Caco-2 (cell line): Measurements from ENCODE around the gene KRT13. TPM values are rescaled to one million over a fixed set of nuclear protein-coding genes. Genes with fewer than 3 reads are reported as not detected.
A peak's percentile ranks its signal among the peaks of the same experiment; 100 is the strongest.

ENCODE experiments used
- BruUV-seq: library from RNA; stranded (reverse); fragments of 400-500 nt; replicated peaks from 2 replicates; lab custom pipeline; 2021; lab: Mats Ljungman, UMichigan
- CTCF ChIA-PET: fragments of 300-600 bp; sonication (Branson Sonifier 250); formaldehyde crosslinking; loops from one replicate; lab custom pipeline; 2022; ENCODE audit warnings: antibody characterized with exemption; lab: Charles Lee
- POLR2A ChIA-PET: fragments of 300-600 bp; sonication (Branson Sonifier 250); formaldehyde crosslinking; loops from one replicate; lab custom pipeline; 2022; ENCODE audit warnings: antibody characterized with exemption; lab: Charles Lee
- DNase-seq, 2 experiments: peaks; one replicate each; pipeline versions ENCODE4 v3.0.0 to v3.0.0-alpha.2; 2020 to 2022
- H3K27me3 ChIP-seq: replicated peaks from 2 replicates; pipeline ENCODE4 v1.6.0; 2011; ENCODE audit warnings: low read length; ENCODE audit not compliant: control insufficient read depth, insufficient read depth
- H3K36me3 ChIP-seq: 2 replicates; pipeline ENCODE4 v1.5.1; 2011; ENCODE audit warnings: low read length; ENCODE audit not compliant: control insufficient read depth, insufficient read depth
- H3K4me1 ChIP-seq: fragments of 250-450 bp; sonication (Bioruptor Pico); 2 replicates; pipeline ENCODE4 v1.5.1; 2020; ENCODE audit warnings: mild to moderate bottlenecking
- H3K4me3 ChIP-seq: 2 replicates; pipeline ENCODE4 v1.5.1; 2011; ENCODE audit warnings: low read depth, mild to moderate bottlenecking, control low read depth, low read length
- H3K9me3 ChIP-seq: fragments of 250-450 bp; sonication (Bioruptor Pico); 2 replicates; pipeline ENCODE4 v1.5.1; 2020; ENCODE audit warnings: mild to moderate bottlenecking, moderate library complexity
- H3K27ac Mint-ChIP-seq: one replicate; pipeline ENCODE4 v1.8.0; 2022; ENCODE audit warnings: mixed read lengths; ENCODE audit not compliant: unreplicated experiment
- H3K27me3 Mint-ChIP-seq: one replicate; pipeline ENCODE4 v1.8.0; 2022; ENCODE audit warnings: mixed read lengths; ENCODE audit not compliant: insufficient read depth, unreplicated experiment
- H3K36me3 Mint-ChIP-seq: one replicate; pipeline ENCODE4 v1.8.0; 2022; ENCODE audit warnings: mild to moderate bottlenecking, mixed read lengths; ENCODE audit not compliant: insufficient read depth, unreplicated experiment
- H3K4me1 Mint-ChIP-seq: one replicate; pipeline ENCODE4 v1.8.0; 2022; ENCODE audit warnings: low read depth, mixed read lengths; ENCODE audit not compliant: unreplicated experiment
- H3K4me3 Mint-ChIP-seq: one replicate; pipeline ENCODE4 v1.8.0; 2022; ENCODE audit warnings: mild to moderate bottlenecking, moderate library complexity, mixed read lengths; ENCODE audit not compliant: unreplicated experiment
- H3K9me3 Mint-ChIP-seq: one replicate; pipeline ENCODE4 v1.8.0; 2022; ENCODE audit warnings: mixed read lengths; ENCODE audit not compliant: unreplicated experiment
- intact Hi-C: fragments of 100-400 bp; cut with micrococcal nuclease; formaldehyde crosslinking; loops from one replicate; pipeline ENCODE4 v1.10.0; 2022; ENCODE audit not compliant: unreplicated experiment
- total RNA-seq: library from RNA; stranded (reverse); gene quantifications from 2 replicates; pipeline ENCODE4 v1.2.3, GENCODE V29; 2022
- TF ChIP-seq, protein P1 (sequence below), 2 experiments: fragments of 200-600 bp in 1 of 2; IDR thresholded peaks; 1 replicate in 1 of 2; 2 replicates in 1 of 2; pipeline versions ENCODE4 v1.5.1 to v1.8.0; 2011 to 2022; ENCODE audit warnings: antibody characterized with exemption in 1 of 2, control low read depth in 1 of 2, inconsistent platforms in 1 of 2, low read depth in 1 of 2, low read length in 1 of 2, mild to moderate bottlenecking in 1 of 2, moderate library complexity in 1 of 2; ENCODE audit not compliant: insufficient read depth in 1 of 2, severe bottlenecking in 1 of 2, unreplicated experiment in 1 of 2

The KRT13 gene
- total RNA-seq, 1 experiment from 2014 or later: not detected

GRCh38 chr17:41552455-41552854 lies 47.0 kb upstream of the KRT13 start:
- CTCF ChIA-PET: interaction anchor here (1.3 to 1.7 kb wide), 2 partner anchors 8 to 110 kb away, joined by 3 to 4 read pairs; no protein-coding TSS in a partner anchor
- H3K27me3 Mint-ChIP-seq: peaks cover 1% of the 10 kb centered on the region
- no peak overlapping the region for H3K4me3 Mint-ChIP-seq
- Histone ChIP-seq H3K27me3 (no peaks in the 10 kb centered on the region), H3K36me3 (no peaks in the 10 kb centered on the region), H3K9me3 (no peaks in the 10 kb centered on the region), H3K4me3 (no peak overlapping the region), H3K4me1 (peaks cover 36% of the 10 kb centered on the region)
- no peaks in the 10 kb centered on the region for H3K36me3 Mint-ChIP-seq
- intact Hi-C loops: no loop called here
- BruUV-seq: no TSS peak
- H3K27ac Mint-ChIP-seq: no peak overlapping the region
- POLR2A ChIA-PET: no interaction called here
- peaks cover 41% of the 10 kb centered on the region for H3K4me1 Mint-ChIP-seq
- DNase-seq: no peak
- peaks cover 5% of the 10 kb centered on the region for H3K9me3 Mint-ChIP-seq
- TF ChIP-seq, protein P1, sequence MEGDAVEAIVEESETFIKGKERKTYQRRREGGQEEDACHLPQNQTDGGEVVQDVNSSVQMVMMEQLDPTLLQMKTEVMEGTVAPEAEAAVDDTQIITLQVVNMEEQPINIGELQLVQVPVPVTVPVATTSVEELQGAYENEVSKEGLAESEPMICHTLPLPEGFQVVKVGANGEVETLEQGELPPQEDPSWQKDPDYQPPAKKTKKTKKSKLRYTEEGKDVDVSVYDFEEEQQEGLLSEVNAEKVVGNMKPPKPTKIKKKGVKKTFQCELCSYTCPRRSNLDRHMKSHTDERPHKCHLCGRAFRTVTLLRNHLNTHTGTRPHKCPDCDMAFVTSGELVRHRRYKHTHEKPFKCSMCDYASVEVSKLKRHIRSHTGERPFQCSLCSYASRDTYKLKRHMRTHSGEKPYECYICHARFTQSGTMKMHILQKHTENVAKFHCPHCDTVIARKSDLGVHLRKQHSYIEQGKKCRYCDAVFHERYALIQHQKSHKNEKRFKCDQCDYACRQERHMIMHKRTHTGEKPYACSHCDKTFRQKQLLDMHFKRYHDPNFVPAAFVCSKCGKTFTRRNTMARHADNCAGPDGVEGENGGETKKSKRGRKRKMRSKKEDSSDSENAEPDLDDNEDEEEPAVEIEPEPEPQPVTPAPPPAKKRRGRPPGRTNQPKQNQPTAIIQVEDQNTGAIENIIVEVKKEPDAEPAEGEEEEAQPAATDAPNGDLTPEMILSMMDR (IDR thresholded peaks at IDR 0.05; ENCODE audit: insufficient read depth in 1 of 2, low read depth in 1 of 2, low read length in 1 of 2, severe bottlenecking in 1 of 2, unreplicated experiment in 1 of 2): no peak

- H3K36me3 Mint-ChIP-seq: no peaks in the 10 kb centered on the region
- H3K4me3 ChIP-seq: no peak overlapping the region
- H3K4me3 Mint-ChIP-seq: no peak overlapping the region
- H3K4me1 Mint-ChIP-seq: peaks cover 50% of the 10 kb centered on the region
- no peak overlapping the region for H3K27ac Mint-ChIP-seq
- BruUV-seq: no TSS peak
- ChIA-PET CTCF (interaction anchor here (0.8 to 4.6 kb wide), 2 partner anchors 19 to 111 kb away, joined by 3 to 60 read pairs; no protein-coding TSS in a partner anchor), POLR2A (no interaction called here)
- H3K9me3 ChIP-seq: no peaks in the 10 kb centered on the region
- H3K36me3 ChIP-seq: no peaks in the 10 kb centered on the region
- no peak for DNase-seq
- H3K27me3 Mint-ChIP-seq: no peaks in the 10 kb centered on the region
- TF ChIP-seq, protein P1 (IDR thresholded peaks at IDR 0.05; ENCODE audit: insufficient read depth in 1 of 2, low read depth in 1 of 2, low read length in 1 of 2, severe bottlenecking in 1 of 2, unreplicated experiment in 1 of 2): no peak
- H3K4me1 ChIP-seq: peaks cover 39% of the 10 kb centered on the region
- H3K27me3 ChIP-seq: no peaks in the 10 kb centered on the region
- peaks cover 16% of the 10 kb centered on the region for H3K9me3 Mint-ChIP-seq
- intact Hi-C loops: no loop called here
Measured at GRCh38 chr17:41551365-41551764, 46.0 kb upstream of the KRT13 start.

GRCh38 chr17:41549596-41550039 lies 44.2 kb upstream of the KRT13 start:
- DNase-seq: peak in 1 of 2 experiments; percentile 82
- Histone ChIP-seq H3K36me3 (no peaks in the 10 kb centered on the region), H3K4me1 (peaks cover 41% of the 10 kb centered on the region), H3K4me3 (no peak overlapping the region), H3K9me3 (no peaks in the 10 kb centered on the region), H3K27me3 (no peaks in the 10 kb centered on the region)
- Mint-ChIP-seq H3K36me3 (peaks cover 5% of the 10 kb centered on the region), H3K9me3 (peaks cover 19% of the 10 kb centered on the region), H3K4me1 (peaks cover 50% of the 10 kb centered on the region), H3K27ac (peak overlapping the region; percentile 77), H3K27me3 (no peaks in the 10 kb centered on the region), H3K4me3 (peak overlapping the region; percentile 5)
- ChIA-PET POLR2A (interaction anchor here (0.6 to 2.0 kb wide), 7 partner anchors 14 to 864 kb away, joined by 3 to 24 read pairs (median 5); partner anchors contain the start of genes EIF1 and KRT19), CTCF (interaction anchor here (0.5 to 4.6 kb wide), 41 partner anchors 9 to 746 kb away, joined by 3 to 66 read pairs (median 5); partner anchors contain the start of genes EIF1, KRT15 and KRT19)
- TF ChIP-seq, protein P1 (IDR thresholded peaks at IDR 0.05; ENCODE audit: insufficient read depth in 1 of 2, low read depth in 1 of 2, low read length in 1 of 2, severe bottlenecking in 1 of 2, unreplicated experiment in 1 of 2): no peak
- intact Hi-C loops: loop anchor here (1.0 kb wide), 3 partner anchors 19 to 113 kb away; no protein-coding TSS in a partner anchor
- no TSS peak for BruUV-seq
